Central memory CD4-positive, alpha-beta T cell (primary cell): Measurements from ENCODE around the gene STAT4.

Experiments
- DNase-seq: peaks from one replicate; pipeline ENCODE4 v3.0.0; 2022

The STAT4 gene

GRCh38 chr2:191078165-191078867, 72.5 kb downstream of the STAT4 start:
- DNase-seq = no peak

- DNase-seq = no peak
Observed at GRCh38 chr2:191070276-191070675, 80.5 kb downstream of the STAT4 start.

DNA sequence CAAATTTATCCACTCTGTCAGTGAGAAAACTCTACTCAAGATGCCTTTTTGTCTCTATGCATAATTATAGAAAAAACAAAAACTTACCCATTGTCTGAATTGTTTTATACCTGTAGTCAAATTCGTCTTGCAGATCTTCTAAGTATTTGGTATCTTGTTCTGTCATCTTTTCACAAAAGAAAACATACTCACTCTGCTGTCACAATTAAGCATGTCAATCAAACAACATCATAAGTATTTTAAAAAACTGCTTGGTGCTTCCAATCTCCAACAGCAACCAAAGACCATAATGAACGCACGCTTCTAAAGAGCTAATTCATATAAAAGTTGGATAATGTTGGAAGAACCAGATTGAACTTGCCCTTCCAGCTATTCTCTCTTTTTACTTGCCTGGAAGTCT, 81.2 kb downstream of the STAT4 start:
- no peak for DNase-seq

DNA sequence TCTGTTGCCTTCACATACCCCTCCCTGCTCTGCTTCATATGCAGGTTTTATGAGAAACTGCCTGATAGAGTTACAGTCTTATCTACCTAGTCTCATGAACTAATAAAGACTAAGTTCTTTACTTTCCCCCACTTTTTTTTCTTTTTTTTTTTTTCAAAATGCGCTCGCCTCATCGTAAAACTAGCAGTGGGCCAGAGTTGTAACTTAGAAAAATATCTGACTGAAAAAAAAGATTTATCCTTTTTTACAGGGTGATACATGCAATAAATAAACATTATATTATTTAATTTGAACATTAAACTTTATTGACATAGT, 83.9 kb downstream of the STAT4 start:
- no peak for DNase-seq

DNA sequence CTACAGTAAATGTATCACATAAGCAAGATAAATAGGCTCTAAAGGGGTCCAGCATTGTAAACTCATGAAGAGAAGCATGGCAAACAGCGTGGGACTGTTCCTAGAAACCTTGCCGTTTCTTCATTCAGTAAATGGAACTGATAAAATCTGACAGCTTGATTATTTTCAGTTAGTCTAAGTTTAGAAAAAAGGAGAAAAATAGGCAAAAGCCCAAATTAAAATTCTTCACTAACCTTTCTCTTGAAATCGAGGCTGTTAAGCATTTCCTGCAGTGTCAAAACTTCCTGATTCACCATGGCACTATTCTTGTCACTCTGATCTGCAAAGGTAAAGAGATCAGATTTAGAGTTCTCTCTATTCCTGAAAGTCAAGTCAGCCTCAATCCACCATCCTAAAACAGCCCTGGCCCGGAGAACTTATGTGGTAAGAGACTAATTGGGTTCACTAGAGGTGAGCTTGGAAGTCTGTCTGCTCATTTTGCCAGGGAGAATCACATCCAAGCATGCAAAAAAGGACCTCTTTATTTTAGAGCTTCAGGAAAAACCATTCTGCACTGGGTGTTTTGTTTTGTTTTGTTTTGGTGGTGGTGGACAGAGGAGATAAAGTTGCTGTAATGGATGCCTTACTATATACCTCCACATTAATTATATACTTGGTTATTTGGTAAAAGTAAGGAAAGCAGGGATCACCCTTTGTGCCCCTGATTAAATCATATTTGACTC, 84.4 kb downstream of the STAT4 start:
- DNase-seq = no peak

- no peak for DNase-seq
Observed at GRCh38 chr2:191065785-191066184, 85.0 kb downstream of the STAT4 start.

DNA sequence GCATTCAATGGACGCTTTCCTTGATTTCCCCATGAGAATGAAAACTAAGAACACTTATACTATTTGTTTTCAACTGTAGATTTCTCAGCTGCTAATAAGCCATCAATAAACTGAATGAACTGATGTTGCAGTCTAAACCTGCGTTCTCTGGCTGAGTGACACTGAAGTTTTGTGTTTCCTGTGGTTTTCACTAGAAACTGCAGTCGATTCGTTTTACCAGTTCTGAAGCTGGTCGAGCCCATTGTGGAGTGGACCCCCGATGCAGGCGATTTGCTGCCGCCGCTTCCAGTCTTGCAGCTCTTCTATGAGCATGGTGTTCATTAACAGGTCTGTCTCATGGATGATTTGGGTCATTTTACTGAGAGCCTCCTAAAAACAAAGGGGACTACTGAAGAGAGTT, 86.2 kb downstream of the STAT4 start:
- peak; percentile 23 for DNase-seq

- no peak for DNase-seq
Observed at GRCh38 chr2:191063584-191063983, 87.2 kb downstream of the STAT4 start.

GRCh38 chr2:191061381-191061980, 89.3 kb downstream of the STAT4 start:
- DNase-seq = peak; percentile 58

DNA sequence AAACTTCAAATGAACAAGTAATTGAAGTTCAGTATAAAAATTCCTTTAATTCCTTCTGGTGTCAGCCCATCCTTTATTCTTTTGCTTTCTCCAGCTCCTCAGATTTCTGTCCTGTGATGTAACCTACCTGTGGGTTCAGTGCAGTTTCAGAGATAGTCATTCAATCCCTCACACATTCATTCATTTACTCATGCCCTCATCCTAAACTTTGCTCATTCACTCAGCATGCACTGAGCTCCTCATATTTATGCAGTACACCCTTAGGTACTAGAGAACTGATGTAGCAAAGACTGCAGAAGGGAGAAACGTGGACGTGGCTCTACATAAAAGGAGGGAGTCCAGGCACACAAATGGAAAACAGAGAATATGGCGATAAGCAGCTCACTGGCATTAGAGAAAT, 91.5 kb downstream of the STAT4 start:
- DNase-seq = no peak

GRCh38 chr2:191056228-191056627, 94.6 kb downstream of the STAT4 start:
- DNase-seq = peak; percentile 34

DNA sequence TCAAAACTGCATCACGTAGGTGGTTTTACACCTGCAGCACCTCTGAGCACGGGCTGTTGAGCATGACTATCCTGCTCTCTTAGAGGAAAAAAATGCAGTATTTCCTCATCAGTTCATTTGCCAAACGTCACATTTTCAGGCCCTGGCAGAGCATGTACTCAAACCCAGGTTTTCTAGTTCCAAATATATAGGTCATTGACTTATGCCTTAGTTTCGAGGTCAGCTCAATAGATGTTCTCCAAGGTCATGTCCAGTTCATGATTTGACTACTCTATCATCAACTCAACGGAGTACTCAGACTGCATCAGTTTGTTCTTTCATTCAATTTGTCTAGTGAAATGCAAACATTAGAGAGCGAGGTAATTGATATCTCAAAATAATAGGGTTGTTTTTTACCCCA, 97.5 kb downstream of the STAT4 start:
- DNase-seq = no peak

GRCh38 chr2:191051825-191052778, 98.7 kb downstream of the STAT4 start:
- peak; percentile 50 for DNase-seq

DNA sequence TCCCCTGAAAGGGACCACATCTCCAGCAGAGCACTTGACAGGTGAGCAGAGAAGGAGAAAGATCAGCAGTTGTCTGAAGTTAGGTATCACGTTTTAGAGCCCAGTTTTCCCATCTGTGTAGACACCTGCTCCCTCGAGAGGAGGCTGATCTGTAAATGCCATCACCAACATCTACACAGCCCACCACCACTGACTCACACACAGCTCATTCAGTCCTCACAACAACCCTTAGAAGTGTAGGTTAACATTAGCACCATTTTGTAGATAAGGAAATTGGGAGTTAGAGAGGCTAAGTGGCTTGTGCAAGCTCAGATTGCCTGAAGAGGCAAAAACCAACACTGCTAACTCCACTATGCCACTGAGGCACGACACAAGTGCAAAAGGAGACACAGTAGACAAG, 99.6 kb downstream of the STAT4 start:
- DNase-seq = no peak

DNA sequence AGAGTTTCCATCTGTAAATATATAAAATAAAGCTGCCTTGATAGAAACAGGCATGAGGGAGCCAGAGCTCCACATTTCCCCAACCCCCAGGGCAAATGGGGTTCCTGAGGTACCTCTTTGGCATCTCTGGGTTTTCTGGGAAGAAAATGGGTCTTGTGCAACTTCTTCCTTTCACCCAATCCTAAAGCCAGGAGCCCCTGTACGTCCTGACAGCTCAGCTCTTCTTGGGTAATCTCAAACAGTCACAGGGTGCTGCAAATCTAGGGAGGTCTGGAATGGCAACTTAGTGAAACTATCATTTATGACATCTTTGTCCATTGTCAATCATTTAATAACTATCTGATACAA, 100.2 kb downstream of the STAT4 start:
- no peak for DNase-seq

DNA sequence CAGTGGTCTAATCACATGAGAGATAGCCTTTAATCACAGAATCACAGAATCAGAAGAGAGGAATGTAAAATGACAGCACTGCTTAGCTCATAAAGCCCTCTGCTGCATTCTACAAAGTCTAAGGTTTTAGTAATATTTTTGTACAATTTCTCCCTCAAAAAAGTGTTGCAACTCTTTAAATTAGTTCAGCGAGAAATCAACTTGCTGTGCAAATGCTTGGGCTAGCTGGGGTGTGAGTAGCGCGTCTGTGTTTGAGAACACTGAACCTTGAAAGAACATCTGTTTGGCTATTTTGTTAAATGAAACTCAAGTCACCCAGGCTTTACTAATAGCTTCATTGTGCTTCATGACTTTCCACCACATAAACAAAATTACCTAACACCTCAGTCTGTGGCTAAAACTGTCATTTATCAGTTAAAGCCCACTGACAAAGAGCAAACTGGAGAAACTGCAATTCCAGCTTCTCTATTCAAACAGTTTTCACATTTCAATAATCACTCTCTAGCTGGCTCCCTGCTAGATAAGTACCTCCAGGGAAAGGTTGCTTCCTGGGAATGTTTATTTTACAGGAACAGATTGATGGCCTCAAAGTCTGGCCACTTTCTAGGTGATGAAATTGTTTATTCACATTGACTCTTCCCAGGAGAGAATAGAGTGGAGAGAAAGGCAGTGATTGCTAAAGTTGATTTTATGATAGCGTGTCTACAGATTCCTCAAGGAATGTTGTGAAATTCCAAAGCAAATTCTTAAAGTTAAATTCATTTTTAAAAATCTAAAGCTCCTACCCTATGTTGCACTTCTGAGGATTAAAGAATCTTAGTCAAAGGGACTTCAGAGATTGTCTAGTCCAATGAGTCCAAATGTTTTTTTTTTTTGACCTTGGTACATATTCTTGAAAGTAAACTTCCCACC, 100.8 kb downstream of the STAT4 start:
- no peak for DNase-seq

DNA sequence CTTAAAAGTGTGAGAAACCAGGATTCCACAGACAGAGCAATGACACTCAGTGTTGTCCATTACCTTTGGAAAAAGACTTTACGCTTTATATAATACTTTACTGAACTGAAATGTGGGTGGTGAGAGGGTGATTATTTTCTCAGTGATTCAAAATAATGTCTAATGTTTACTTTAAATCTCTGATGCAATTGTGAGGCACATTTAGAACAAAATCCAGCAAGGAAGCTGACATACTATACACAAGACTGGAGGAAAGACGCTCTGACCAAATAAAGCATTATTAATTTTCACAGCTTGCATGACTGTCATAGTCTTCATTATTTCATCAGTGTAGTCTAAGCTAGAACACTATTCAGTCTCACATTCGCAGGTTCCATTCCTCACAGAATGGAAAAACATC, 102.7 kb downstream of the STAT4 start:
- DNase-seq = no peak

GRCh38 chr2:191045141-191045540, 105.7 kb downstream of the STAT4 start:
- DNase-seq = no peak

DNA sequence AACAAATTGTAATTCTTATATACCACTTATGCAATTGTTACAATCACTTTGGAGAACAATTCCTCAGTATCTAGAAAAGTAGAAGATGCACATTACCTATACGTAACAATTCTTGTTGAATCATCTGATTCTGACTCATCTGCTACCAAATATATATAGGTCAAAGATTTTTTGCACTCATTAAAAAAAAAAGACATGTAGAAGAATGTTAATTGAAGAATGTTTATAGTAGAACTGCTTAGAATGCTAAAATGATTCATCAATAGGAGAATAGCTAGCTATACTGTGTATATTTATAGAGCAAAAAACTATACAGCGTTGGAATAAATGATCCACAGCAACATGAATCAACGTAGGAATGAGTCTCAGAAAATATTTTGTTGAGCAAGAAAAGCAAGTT, 107.4 kb downstream of the STAT4 start:
- DNase-seq = no peak

GRCh38 chr2:191041418-191042161, 109.2 kb downstream of the STAT4 start:
- DNase-seq = no peak

GRCh38 chr2:191039616-191040015, 111.2 kb downstream of the STAT4 start:
- no peak for DNase-seq
